Skeletal muscle tissue (tissue), 4 donors: ENCODE data around the gene CROT. TPM values are rescaled to one million over a fixed set of nuclear protein-coding genes. Genes with fewer than 3 reads are reported as not detected.

Source experiments
- H3K27ac ChIP-seq: one replicate; pipeline ENCODE4 v1.7.0; 2013; ENCODE audit warnings: mild to moderate bottlenecking, low read depth, low read length, inconsistent platforms
- H3K27me3 ChIP-seq, 3 donors: one replicate each; pipeline ENCODE4 v1.7.0; 2013; ENCODE audit warnings: low read length in 3 of 3; ENCODE audit not compliant: control insufficient read depth in 3 of 3, insufficient read depth in 3 of 3
- H3K36me3 ChIP-seq, 3 donors: one replicate each; pipeline ENCODE4 v1.7.0; 2013; ENCODE audit warnings: low read length in 3 of 3; ENCODE audit not compliant: control insufficient read depth in 3 of 3, insufficient read depth in 3 of 3
- H3K4me1 ChIP-seq, 3 donors: one replicate each; pipeline ENCODE4 v1.7.0; 2013; ENCODE audit warnings: low read length in 3 of 3, mild to moderate bottlenecking in 3 of 3; ENCODE audit not compliant: control insufficient read depth in 3 of 3, insufficient read depth in 3 of 3
- H3K4me3 ChIP-seq, 3 donors: one replicate each; pipeline ENCODE4 v1.7.0; 2013; ENCODE audit warnings: low read length in 3 of 3
- H3K9ac ChIP-seq, 3 donors: one replicate each; pipeline ENCODE4 v1.7.0; 2013; ENCODE audit warnings: low read length in 3 of 3, mild to moderate bottlenecking in 3 of 3, moderate library complexity in 2 of 3, low read depth in 1 of 3
- H3K9me3 ChIP-seq, 3 donors: one replicate each; pipeline ENCODE4 v1.7.0; 2013; ENCODE audit warnings: low read length in 3 of 3; ENCODE audit not compliant: control insufficient read depth in 3 of 3
- total RNA-seq: library from RNA; depleted of rRNA; stranded (reverse); fragments of >200 nt; gene quantifications from one replicate; pipeline ENCODE4 v1.2.3, GENCODE V29; 2014
- donor health status: Osteomylitis.

Gene CROT
- total RNA-seq, 1 donor from 2014 or later = 14.6 TPM

DNA sequence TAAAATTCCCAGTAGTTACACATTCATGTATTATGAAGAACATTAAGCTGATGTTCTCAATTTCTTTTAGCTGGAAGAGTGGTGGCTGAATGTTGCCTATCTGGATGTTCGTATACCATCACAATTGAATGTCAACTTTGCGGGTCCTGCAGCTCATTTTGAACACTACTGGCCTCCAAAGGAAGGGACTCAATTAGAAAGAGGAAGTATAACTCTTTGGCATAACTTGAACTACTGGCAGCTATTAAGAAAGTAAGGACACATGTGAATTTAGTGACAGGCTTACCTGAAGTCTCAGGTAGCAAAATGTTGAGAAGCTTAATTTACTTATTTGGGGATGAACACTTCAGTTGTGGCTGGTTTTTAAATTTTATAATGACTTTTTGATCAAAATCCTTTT, 15.9 kb downstream of the CROT start:
- no peaks in the 10 kb centered on the region for H3K27me3 ChIP-seq
- H3K4me1 ChIP-seq = no peaks in the 10 kb centered on the region
- H3K4me3 ChIP-seq = no peak overlapping the region
- no peak overlapping the region for H3K27ac ChIP-seq
- H3K9ac ChIP-seq = no peak overlapping the region
- H3K9me3 ChIP-seq = no peaks in the 10 kb centered on the region
- peaks cover 5 to 12% (median 5%) of the 10 kb centered on the region in 3 donors for H3K36me3 ChIP-seq

- peaks cover 0 to 12% (median 5%) of the 10 kb centered on the region in 3 donors for H3K36me3 ChIP-seq
- H3K9ac ChIP-seq = no peak overlapping the region
- no peaks in the 10 kb centered on the region for H3K27me3 ChIP-seq
- no peaks in the 10 kb centered on the region for H3K4me1 ChIP-seq
- no peak overlapping the region for H3K27ac ChIP-seq
- no peaks in the 10 kb centered on the region for H3K9me3 ChIP-seq
- H3K4me3 ChIP-seq = no peak overlapping the region
These were observed 17.9 kb downstream of the CROT start for GRCh38 chr7:87363342-87363741.

DNA sequence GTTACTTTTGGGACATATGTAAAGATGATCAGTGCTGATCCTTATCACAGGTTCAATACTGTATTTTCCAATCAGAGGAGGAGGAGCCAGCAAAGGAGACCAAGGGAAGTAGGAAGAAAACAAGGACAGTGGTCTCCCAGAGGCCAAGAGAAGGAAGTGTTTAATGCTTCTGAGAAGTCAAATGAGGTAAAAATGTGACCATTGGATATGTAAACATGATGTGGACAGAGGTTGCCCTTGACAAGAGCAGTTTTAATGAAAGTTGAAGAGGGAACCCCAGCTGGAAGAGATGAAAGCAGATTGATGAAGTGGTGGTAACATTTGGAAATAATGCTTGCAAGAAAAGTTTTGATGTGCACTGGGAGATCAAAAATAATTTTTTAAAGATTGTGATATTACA, 18.8 kb downstream of the CROT start:
- H3K9ac ChIP-seq = no peak overlapping the region
- no peaks in the 10 kb centered on the region for H3K27me3 ChIP-seq
- no peak overlapping the region for H3K27ac ChIP-seq
- no peaks in the 10 kb centered on the region for H3K9me3 ChIP-seq
- no peak overlapping the region for H3K4me3 ChIP-seq
- H3K4me1 ChIP-seq = no peaks in the 10 kb centered on the region
- H3K36me3 ChIP-seq = peaks cover 0 to 14% (median 5%) of the 10 kb centered on the region in 3 donors

- no peaks in the 10 kb centered on the region for H3K9me3 ChIP-seq
- no peak overlapping the region for H3K27ac ChIP-seq
- H3K36me3 ChIP-seq = peaks cover 0 to 4% (median 0%) of the 10 kb centered on the region in 3 donors
- no peak overlapping the region for H3K9ac ChIP-seq
- H3K4me3 ChIP-seq = no peak overlapping the region
- H3K27me3 ChIP-seq = no peaks in the 10 kb centered on the region
- H3K4me1 ChIP-seq = no peaks in the 10 kb centered on the region
These were observed 23.8 kb downstream of the CROT start for GRCh38 chr7:87369216-87369615.

GRCh38 chr7:87370660-87371180, 25.3 kb downstream of the CROT start:
- H3K9ac ChIP-seq = no peak overlapping the region
- H3K4me1 ChIP-seq = no peaks in the 10 kb centered on the region
- no peaks in the 10 kb centered on the region for H3K27me3 ChIP-seq
- no peaks in the 10 kb centered on the region for H3K9me3 ChIP-seq
- H3K4me3 ChIP-seq = no peak overlapping the region
- H3K27ac ChIP-seq = no peak overlapping the region
- peaks cover 0 to 2% (median 0%) of the 10 kb centered on the region in 3 donors for H3K36me3 ChIP-seq

DNA sequence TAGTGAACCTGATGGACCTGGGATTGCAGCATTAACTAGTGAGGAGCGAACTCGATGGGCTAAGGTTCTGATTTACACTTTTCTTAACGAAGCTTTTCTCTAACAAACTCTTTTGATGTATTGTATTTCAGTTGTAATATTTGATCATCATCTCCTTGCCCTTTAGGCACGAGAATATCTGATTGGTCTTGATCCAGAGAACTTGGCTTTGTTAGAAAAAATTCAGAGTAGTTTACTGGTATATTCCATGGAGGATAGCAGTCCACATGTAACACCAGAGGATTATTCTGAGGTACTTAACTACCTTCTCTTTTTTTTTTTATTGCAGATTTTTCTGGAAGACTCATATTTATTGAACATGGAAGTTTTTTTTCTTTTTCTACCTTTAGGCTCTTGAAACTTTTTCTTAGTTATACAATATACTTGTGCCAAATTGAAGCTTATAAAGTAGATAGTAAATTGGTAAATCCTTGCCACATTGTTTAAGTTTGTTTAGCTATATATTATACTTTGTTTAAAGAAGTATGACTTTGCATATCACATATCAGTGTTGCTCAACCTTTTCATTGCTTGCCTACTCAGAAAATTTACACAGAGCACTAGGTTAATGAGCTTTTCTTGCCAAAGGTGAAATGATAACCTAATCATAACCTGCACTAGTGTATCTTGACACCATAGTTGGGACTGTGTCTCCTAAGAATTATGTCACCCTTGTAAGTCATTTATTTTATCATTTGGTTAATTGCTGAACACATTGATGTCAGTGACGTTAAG, 30.4 kb downstream of the CROT start:
- H3K4me1 ChIP-seq = no peaks in the 10 kb centered on the region
- H3K27me3 ChIP-seq = no peaks in the 10 kb centered on the region
- H3K9ac ChIP-seq = no peak overlapping the region
- no peak overlapping the region for H3K4me3 ChIP-seq
- peaks cover 0 to 7% (median 7%) of the 10 kb centered on the region in 3 donors for H3K36me3 ChIP-seq
- no peak overlapping the region for H3K27ac ChIP-seq
- no peaks in the 10 kb centered on the region for H3K9me3 ChIP-seq

- peaks cover 0 to 18% (median 13%) of the 10 kb centered on the region in 3 donors for H3K36me3 ChIP-seq
- no peak overlapping the region for H3K4me3 ChIP-seq
- no peak overlapping the region for H3K27ac ChIP-seq
- peaks cover 0 to 2% (median 0%) of the 10 kb centered on the region in 3 donors for H3K9me3 ChIP-seq
- H3K9ac ChIP-seq = no peak overlapping the region
- no peaks in the 10 kb centered on the region for H3K27me3 ChIP-seq
- H3K4me1 ChIP-seq = no peaks in the 10 kb centered on the region
These were observed 35.4 kb downstream of the CROT start for GRCh38 chr7:87380905-87381304.

DNA sequence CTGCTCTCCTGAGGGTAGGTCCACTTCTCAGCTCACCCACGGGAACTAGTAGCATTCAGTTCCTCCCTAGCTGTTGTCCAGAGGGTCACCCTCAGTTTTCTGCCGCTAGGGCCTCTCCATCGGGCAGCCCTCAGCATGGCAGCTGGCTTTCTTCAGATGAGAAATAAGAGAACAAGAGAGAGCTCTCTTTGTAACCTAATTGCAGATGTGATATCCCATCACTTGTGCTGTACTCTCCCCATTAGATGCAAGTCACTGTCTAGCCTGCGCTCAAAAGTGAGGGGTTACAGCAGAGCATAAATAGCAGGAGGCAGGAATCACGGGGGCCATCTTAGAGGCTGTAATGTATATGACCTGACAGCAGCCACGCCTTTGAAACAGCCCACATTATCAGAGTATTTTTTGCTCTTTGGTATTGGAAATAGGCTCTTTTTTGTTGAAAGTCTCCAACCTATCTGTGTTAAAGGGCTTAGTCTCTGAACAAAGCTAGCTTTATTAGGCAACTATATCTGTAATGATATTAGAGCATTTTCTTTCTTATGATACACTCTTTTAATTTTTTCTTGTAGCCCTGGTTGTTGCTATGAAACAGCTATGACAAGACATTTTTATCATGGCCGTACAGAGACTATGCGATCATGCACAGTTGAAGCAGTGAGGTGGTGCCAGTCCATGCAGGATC, 45.7 kb downstream of the CROT start:
- no peaks in the 10 kb centered on the region for H3K4me1 ChIP-seq
- H3K9me3 ChIP-seq = no peaks in the 10 kb centered on the region
- H3K36me3 ChIP-seq = peaks cover 8 to 24% (median 21%) of the 10 kb centered on the region in 3 donors
- H3K27me3 ChIP-seq = no peaks in the 10 kb centered on the region
- H3K4me3 ChIP-seq = no peak overlapping the region
- H3K27ac ChIP-seq = no peak overlapping the region
- no peak overlapping the region for H3K9ac ChIP-seq

GRCh38 chr7:87395442-87396020, 50.1 kb downstream of the CROT start:
- no peaks in the 10 kb centered on the region for H3K4me1 ChIP-seq
- no peak overlapping the region for H3K4me3 ChIP-seq
- no peak overlapping the region for H3K27ac ChIP-seq
- H3K27me3 ChIP-seq = no peaks in the 10 kb centered on the region
- no peaks in the 10 kb centered on the region for H3K9me3 ChIP-seq
- peaks cover 6 to 19% (median 17%) of the 10 kb centered on the region in 3 donors for H3K36me3 ChIP-seq
- H3K9ac ChIP-seq = no peak overlapping the region

GRCh38 chr7:87398446-87398845, 53.0 kb downstream of the CROT start:
- Histone ChIP-seq H3K4me3 (no peak overlapping the region), H3K9ac (no peak overlapping the region), H3K27me3 (no peaks in the 10 kb centered on the region), H3K4me1 (no peaks in the 10 kb centered on the region), H3K36me3 (peaks cover 7 to 34% (median 9%) of the 10 kb centered on the region in 3 donors), H3K27ac (no peak overlapping the region), H3K9me3 (no peaks in the 10 kb centered on the region)
